HepG2 (cell line): ENCODE results near the gene MTMR8. TPM values are rescaled to one million over a fixed set of nuclear protein-coding genes. Genes with fewer than 3 reads are reported as not detected.

Source experiments
- DPF2 ChIP-seq: sonication (generic); formaldehyde crosslinking; IDR thresholded peaks from 2 replicates; pipeline ENCODE4 v1.4.0; 2020; ENCODE audit warnings: mild to moderate bottlenecking, low read depth, missing genetic modification reagents, borderline replicate concordance
- GABPA ChIP-seq, 2 experiments: IDR thresholded peaks; 2 replicates each; pipeline ENCODE4 v1.6.1; 2011 to 2016; ENCODE audit warnings: low read depth in 2 of 2, low read length in 1 of 2, missing biosample characterization in 1 of 2, missing genetic modification characterization in 1 of 2
- HNRNPL ChIP-seq: fragments of 200-400 bp; formaldehyde crosslinking; IDR thresholded peaks from 2 replicates; pipeline ENCODE4 v1.6.1; 2017; ENCODE audit warnings: mild to moderate bottlenecking, low read depth, low read length
- KLF9 ChIP-seq: IDR thresholded peaks from 2 replicates; pipeline ENCODE4 v1.6.1; 2016; ENCODE audit warnings: low read depth
- MEIS2 ChIP-seq: sonication (generic); formaldehyde crosslinking; IDR thresholded peaks from 2 replicates; pipeline ENCODE4 v1.9.0; 2021; ENCODE audit warnings: mild to moderate bottlenecking, missing genetic modification reagents
- NCOA5 ChIP-seq: sonication (generic); formaldehyde crosslinking; IDR thresholded peaks from 2 replicates; pipeline ENCODE4 v1.4.0; 2020; ENCODE audit warnings: missing genetic modification reagents
- RFX5 ChIP-seq: IDR thresholded peaks from 2 replicates; pipeline ENCODE4 v1.6.1; 2011; ENCODE audit warnings: low read depth, low read length, improper control_type of control experiment
- XBP1 ChIP-seq: sonication (generic); formaldehyde crosslinking; IDR thresholded peaks from 2 replicates; pipeline ENCODE4 v1.5.0; 2020; ENCODE audit warnings: missing genetic modification reagents
- ZBTB42 ChIP-seq: sonication (generic); formaldehyde crosslinking; IDR thresholded peaks from 2 replicates; pipeline ENCODE4 v1.5.0; 2020; ENCODE audit warnings: mild to moderate bottlenecking, missing genetic modification reagents
- ZNF614 ChIP-seq: IDR thresholded peaks from 2 replicates; pipeline ENCODE4 v1.6.1; 2018; ENCODE audit warnings: missing biosample characterization, missing genetic modification reagents, inconsistent platforms, borderline replicate concordance
- ZNF773 ChIP-seq: sonication (generic); formaldehyde crosslinking; IDR thresholded peaks from 2 replicates; pipeline ENCODE4 v1.4.0; 2020; ENCODE audit warnings: missing genetic modification reagents, borderline replicate concordance
- ZNF839 ChIP-seq: sonication (generic); formaldehyde crosslinking; IDR thresholded peaks from 2 replicates; pipeline ENCODE4 v1.4.0; 2020; ENCODE audit warnings: missing genetic modification reagents, mild to moderate bottlenecking, borderline replicate concordance
- polyA plus RNA-seq, 8 experiments: library from polyadenylated mRNA; depleted of rRNA in 3 of 8; stranded (reverse) in 7 of 8; unstranded in 1 of 8; fragments of >200 nt; fragmentation: Illumina TruSeq in 4 of 8; extraction: Trizol in 4 of 8; gene quantifications; 2 replicates each; pipeline versions ENCODE4 v1.2.1 to v1.2.3, GENCODE V29; 2011 to 2016; ENCODE audit warnings: low read depth in 4 of 8, missing spikeins in 1 of 8, mixed read lengths in 1 of 8; ENCODE audit not compliant: insufficient read depth in 1 of 8
- total RNA-seq, 5 experiments: library from RNA; depleted of rRNA; stranded (reverse); fragments of >200 nt; fragmentation: Illumina TruSeq; extraction: Trizol; gene quantifications; 2 replicates each; pipeline ENCODE4 v1.2.3, GENCODE V29; 2016; ENCODE audit warnings: low read depth in 1 of 5
- TF ChIP-seq, protein P1 (sequence below): sonication (generic); formaldehyde crosslinking; IDR thresholded peaks from 2 replicates; pipeline ENCODE4 v1.5.1; 2020; ENCODE audit warnings: missing genetic modification reagents, mild to moderate bottlenecking, borderline replicate concordance

MTMR8 gene
- total and polyA plus RNA-seq, 2 of the 13 experiments (the other 11 are each of a cell fraction or from before 2014, with no cell fraction given) = 0.31 TPM; not detected in 1

DNA sequence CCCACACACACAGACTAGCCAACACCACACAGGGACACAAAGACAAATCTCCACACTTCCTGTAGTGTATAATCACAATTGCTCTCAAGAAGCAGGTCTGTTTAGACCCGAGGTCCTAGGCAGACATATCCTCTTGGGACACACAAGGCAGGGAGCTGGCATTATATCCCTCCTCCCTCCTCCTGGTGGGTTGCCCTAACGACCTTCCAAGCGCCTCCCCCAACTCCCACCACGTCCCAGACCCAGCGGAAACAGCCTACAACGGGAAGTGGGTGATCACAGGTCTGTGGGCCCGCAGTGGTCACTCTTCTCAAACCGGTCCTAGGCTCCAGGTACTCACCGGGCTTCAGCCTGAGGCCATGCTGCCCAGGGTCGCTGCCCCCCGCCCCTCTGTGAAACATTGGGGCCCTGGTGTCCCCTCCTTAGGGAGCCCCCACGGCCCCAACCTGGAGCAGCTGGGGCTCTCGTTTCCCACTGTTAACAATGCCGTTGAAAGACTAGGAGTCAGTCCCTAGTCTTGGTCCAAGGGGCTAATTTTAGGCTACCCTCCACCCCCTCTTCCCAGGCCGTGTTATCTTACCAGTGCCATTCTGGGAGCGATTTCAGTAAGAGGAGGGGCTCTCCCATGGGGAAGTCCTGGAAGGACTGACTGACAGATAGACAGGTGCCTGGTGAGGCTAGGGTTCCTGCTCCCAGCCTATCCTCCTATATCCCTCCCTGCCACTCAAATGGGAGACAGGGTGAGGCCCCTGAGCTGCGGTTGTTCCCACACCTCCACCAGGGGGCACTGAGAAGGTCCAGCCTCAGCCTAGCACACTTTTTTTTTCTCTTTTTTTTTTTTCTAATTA, 164.9 kb downstream of the MTMR8 start, which contains the start of gene ASB12 (continued):
- TF ChIP-seq, protein P1, sequence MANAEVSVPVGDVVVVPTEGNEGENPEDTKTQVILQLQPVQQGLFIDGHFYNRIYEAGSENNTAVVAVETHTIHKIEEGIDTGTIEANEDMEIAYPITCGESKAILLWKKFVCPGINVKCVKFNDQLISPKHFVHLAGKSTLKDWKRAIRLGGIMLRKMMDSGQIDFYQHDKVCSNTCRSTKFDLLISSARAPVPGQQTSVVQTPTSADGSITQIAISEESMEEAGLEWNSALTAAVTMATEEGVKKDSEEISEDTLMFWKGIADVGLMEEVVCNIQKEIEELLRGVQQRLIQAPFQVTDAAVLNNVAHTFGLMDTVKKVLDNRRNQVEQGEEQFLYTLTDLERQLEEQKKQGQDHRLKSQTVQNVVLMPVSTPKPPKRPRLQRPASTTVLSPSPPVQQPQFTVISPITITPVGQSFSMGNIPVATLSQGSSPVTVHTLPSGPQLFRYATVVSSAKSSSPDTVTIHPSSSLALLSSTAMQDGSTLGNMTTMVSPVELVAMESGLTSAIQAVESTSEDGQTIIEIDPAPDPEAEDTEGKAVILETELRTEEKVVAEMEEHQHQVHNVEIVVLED (CRISPR knock-in tag) = no peak
- TF ChIP-seq ZNF773 (CRISPR knock-in tag) = no peak
- TF ChIP-seq XBP1 (CRISPR knock-in tag) = no peak
- TF ChIP-seq ZNF614 (CRISPR knock-in tag) = no peak
- no peak for TF ChIP-seq ZBTB42 (CRISPR knock-in tag)
- no peak for TF ChIP-seq KLF9 (CRISPR knock-in tag)
- TF ChIP-seq ZNF839 (CRISPR knock-in tag) = no peak
- TF ChIP-seq GABPA (IDR thresholded peaks at IDR 0.05; ENCODE audit: low read depth, low read length) = no peak
- no peak for TF ChIP-seq GABPA (CRISPR knock-in tag; IDR thresholded peaks at IDR 0.05; ENCODE audit: low read depth)
- TF ChIP-seq RFX5 = no peak
- no peak for TF ChIP-seq NCOA5 (CRISPR knock-in tag)
- no peak for TF ChIP-seq MEIS2
- TF ChIP-seq DPF2 (CRISPR knock-in tag) = no peak
- TF ChIP-seq HNRNPL = no peak
